HUDEP-2 (cell line): ENCODE data around the gene PXMP2.
A peak's percentile ranks its signal among the peaks of the same experiment; 100 is the strongest.
"Not testable (repeated sequence)": the region's sequence is repeated elsewhere in the genome, so short reads cannot be mapped to it uniquely, and the experiment has no call there.

Source experiments
- DNase-seq, 76 experiments: peaks; one replicate each; lab custom pipeline; 2025; ENCODE audit not compliant: unreplicated experiment in 76 of 76; lab: John Stamatoyannopoulos, UW

The PXMP2 gene

DNA sequence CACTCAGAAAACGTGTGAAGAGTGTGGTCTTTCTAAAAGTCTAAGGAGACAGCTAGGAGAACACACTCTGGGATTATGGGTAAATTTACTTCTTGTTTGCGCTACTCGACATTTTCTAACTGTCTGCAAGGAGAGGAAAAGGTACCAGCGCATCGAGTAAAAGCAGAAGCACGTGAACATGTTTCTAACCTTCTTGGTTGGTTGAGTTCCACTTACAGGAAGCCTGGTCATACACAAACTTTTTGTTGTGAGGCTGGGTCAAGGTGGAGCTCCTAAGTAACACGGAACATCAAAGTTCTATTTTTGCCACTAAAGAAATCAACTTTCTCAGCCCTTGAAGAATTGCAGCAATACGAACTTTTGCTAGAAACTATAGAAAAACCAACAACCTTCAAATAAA, 54.2 kb downstream of the PXMP2 start:
- DNase-seq = no peak

DNA sequence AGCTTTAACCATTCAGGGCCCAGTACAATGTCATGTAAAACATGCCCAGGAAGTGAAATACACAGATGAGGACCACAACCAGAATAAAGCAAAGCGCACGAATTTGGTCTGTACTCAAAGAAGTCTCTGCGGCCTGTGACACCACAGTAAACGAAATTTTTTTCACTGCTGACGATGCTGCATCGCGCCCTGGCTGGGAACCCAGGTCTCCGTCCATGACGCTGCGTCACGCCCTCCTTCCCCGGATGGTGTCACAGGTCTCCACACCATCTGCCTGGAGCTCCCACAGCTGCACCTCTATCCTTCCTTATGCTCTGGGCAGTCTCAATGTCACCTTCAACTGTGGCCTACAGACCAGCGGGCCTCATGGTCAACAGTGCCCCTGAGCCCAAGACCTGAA, 56.4 kb downstream of the PXMP2 start:
- DNase-seq = no peak

DNA sequence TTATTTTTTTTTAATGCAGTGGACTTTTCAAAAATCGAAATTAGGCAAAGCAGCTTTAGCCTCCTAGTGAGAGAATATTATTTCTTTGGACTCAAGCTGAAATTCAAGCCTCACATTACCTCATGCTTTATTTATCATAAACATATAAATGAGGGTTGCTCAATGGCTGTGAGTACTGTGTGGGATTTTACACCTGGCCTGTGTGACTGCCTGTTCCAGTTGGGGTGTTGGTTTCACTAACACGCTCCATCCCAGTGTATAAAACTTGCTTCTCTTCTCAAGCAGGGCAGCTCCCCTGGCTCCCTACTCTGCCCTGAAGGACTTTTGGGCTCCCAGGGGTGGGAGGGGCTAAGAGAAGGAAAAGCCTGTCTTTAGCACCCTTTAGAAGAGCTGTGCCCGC, 59.2 kb downstream of the PXMP2 start:
- no peak for DNase-seq

DNA sequence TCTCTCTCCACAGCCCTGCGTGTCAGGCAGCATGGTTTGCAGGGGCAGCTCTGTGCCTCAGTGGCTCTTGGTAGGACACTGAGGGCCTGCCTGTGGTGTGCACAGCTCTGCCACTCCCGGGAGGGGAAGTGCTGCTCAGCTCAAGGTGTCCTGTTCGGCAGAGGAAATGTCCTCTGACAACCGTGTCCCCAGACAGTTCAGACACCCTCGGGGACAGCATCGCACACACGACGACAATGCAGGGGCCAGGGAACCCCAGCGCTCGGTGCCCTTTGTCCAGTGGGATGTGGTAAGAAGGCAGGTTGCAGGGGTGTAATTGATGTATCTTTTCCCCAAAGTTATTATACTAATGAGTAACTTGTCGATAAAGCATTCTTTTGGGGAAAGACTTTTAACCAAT, 60.0 kb downstream of the PXMP2 start:
- DNase-seq = no peak

DNA sequence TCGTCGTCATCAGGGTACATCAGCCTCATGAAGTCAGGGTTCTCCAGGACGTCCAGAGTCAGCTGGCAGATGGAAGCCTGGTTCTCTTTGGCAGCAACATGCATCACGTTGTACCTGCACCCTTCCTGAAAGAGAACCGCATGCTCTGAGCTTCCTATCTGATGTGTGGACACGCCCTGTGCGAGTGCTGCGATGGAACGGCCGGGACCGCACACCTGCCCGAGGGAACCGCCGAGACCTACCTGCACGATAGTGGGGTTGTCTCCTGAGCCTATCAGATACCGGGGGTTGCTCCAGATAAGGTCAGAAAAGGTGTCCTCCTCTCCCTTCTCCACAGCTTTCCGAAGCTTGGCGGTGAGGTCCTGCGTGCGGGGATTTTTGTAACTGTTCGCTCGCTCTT, 60.5 kb downstream of the PXMP2 start:
- DNase-seq = no peak

DNA sequence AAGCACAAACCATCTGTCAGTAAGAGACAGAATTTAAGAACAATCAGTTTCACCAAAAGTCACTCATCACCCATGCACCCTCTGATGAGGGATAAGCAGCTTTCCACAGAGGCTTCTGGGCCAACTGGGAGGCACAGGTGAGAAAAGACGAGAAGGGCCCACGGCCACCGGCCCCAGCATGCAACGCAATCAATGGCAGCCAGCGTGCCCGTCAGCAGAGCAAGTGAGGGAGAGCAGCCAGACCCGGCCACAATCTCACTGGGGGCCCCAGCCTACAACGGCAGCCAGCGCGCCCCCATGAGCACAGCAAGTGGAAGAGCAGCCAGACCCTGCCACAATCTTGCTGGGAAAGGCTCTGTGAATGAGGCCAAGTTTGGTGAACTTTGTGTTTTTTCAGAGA, 60.9 kb downstream of the PXMP2 start:
- no peak for DNase-seq

DNA sequence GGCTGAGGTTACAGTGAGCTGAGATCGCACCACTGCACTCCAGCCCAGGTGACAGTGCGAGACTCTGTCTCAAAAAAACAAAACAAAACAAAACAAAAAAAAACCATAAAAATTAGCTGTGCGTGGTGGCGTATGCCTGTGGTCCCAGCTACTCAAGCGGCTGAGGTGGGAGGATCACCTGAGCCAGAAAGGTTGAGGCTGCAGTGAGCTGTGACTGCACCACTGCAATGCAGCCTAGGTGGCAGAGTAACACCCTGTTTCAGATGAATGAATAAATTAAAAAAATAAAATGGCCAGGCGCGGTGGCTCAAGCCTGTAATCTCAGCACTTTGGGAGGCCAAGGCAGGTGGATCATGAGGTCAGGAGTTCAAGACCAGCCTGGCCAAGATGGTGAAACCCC, 66.3 kb downstream of the PXMP2 start:
- not testable (repeated sequence) for DNase-seq

DNA sequence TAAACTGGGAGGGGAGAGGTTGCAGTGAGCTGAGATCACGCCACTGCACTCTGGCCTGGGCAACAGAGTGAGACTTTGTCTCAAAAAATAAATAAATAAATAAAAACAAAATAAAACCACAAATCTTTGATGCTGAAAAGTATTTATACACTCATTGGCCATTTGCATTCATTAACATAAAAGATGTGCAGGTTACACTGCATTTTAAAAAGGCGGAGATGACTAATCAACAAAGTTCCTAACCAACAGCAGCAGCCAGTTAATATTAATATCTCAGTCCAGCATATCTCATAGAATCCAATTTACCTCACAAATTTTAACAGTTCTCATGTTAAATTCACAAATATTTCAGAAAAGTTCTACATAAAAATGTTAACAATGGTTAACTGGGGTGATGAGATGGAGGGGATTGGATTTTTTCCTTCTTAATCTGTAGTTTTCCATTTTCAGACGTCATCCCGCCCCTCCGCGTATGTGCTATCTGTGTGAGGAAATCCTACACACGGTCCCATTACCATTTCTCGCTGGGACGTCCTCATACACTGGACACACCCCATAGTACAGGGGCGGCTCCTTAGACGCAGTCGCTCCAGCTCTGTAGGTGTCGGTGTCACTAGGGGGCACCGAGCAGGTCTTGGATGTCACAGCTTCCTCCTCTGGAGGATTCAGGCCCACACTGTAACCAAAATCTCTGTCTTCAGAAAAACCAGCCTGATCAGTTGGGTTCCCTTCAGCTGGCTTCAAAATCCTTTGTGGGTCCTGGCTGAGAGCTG, 67.0 kb downstream of the PXMP2 start:
- peak in 1 of 76 experiments; percentile 18 for DNase-seq
